Chondrocyte (in vitro differentiated cells): ENCODE data around the gene VSIG8. TPM values are rescaled to one million over a fixed set of nuclear protein-coding genes. Genes with fewer than 3 reads are reported as not detected.

Source experiments
- DNase-seq: peaks from one replicate; pipeline ENCODE4 v3.0.0; 2021; ENCODE audit warnings: mixed read lengths, low spot score
- H3K27ac Mint-ChIP-seq: one replicate; pipeline ENCODE4 v1.8.0; 2021; ENCODE audit warnings: mild to moderate bottlenecking, moderate library complexity, mixed read lengths; ENCODE audit not compliant: unreplicated experiment
- H3K27me3 Mint-ChIP-seq: 2 replicates; pipeline ENCODE4 v1.8.0; 2021; ENCODE audit warnings: low read depth, mixed read lengths
- H3K36me3 Mint-ChIP-seq: 2 replicates; pipeline ENCODE4 v1.8.0; 2021; ENCODE audit warnings: low read depth, mixed read lengths
- H3K4me1 Mint-ChIP-seq: 2 replicates; pipeline ENCODE4 v1.8.0; 2021; ENCODE audit warnings: low read depth, mild to moderate bottlenecking, mixed read lengths
- H3K4me3 Mint-ChIP-seq: one replicate; pipeline ENCODE4 v1.8.0; 2021; ENCODE audit warnings: mild to moderate bottlenecking, moderate library complexity, mixed read lengths; ENCODE audit not compliant: unreplicated experiment
- H3K9me3 Mint-ChIP-seq: 2 replicates; pipeline ENCODE4 v1.8.0; 2021; ENCODE audit warnings: low read depth, mixed read lengths
- CTCF ChIP-seq: fragments of 200-600 bp; sonication (generic); IDR thresholded peaks from 2 replicates; pipeline ENCODE4 v1.5.0; 2021; ENCODE audit warnings: antibody characterized with exemption, mild to moderate bottlenecking, moderate library complexity
- total RNA-seq: library from RNA; stranded (reverse); gene quantifications from 3 replicates; pipeline ENCODE4 v1.2.1, GENCODE V29; 2021

VSIG8 gene
- total RNA-seq, 1 donor from 2014 or later, result not detected

- H3K27me3 Mint-ChIP-seq, result no peaks in the 10 kb centered on the region
- no peaks in the 10 kb centered on the region for H3K36me3 Mint-ChIP-seq
- H3K27ac Mint-ChIP-seq, result peak overlapping the region; percentile 4
- no peak for TF ChIP-seq CTCF
- H3K4me3 Mint-ChIP-seq, result no peak overlapping the region
- peaks cover 17% of the 10 kb centered on the region for H3K4me1 Mint-ChIP-seq
- H3K9me3 Mint-ChIP-seq, result no peaks in the 10 kb centered on the region
- DNase-seq, result no peak
Measured at GRCh38 chr1:159896546-159896930, 34.1 kb upstream of the VSIG8 start.

GRCh38 chr1:159895836-159896545 lies 33.5 kb upstream of the VSIG8 start:
- Mint-ChIP-seq H3K27ac (no peak overlapping the region), H3K4me1 (peaks cover 18% of the 10 kb centered on the region), H3K27me3 (no peaks in the 10 kb centered on the region), H3K36me3 (no peaks in the 10 kb centered on the region), H3K4me3 (no peak overlapping the region), H3K9me3 (no peaks in the 10 kb centered on the region)
- DNase-seq, result no peak
- no peak for TF ChIP-seq CTCF

GRCh38 chr1:159895286-159895685 lies 32.8 kb upstream of the VSIG8 start:
- peaks cover 13% of the 10 kb centered on the region for H3K4me1 Mint-ChIP-seq
- H3K9me3 Mint-ChIP-seq, result no peaks in the 10 kb centered on the region
- H3K4me3 Mint-ChIP-seq, result no peak overlapping the region
- TF ChIP-seq CTCF, result no peak
- DNase-seq, result no peak
- no peak overlapping the region for H3K27ac Mint-ChIP-seq
- no peaks in the 10 kb centered on the region for H3K27me3 Mint-ChIP-seq
- no peaks in the 10 kb centered on the region for H3K36me3 Mint-ChIP-seq

GRCh38 chr1:159892944-159893343 lies 30.5 kb upstream of the VSIG8 start:
- no peak for TF ChIP-seq CTCF
- DNase-seq, result no peak
- no peaks in the 10 kb centered on the region for H3K36me3 Mint-ChIP-seq

GRCh38 chr1:159891275-159892157 lies 29.1 kb upstream of the VSIG8 start:
- Mint-ChIP-seq H3K36me3 (no peaks in the 10 kb centered on the region), H3K9me3 (no peaks in the 10 kb centered on the region), H3K27ac (peak overlapping the region; percentile 64), H3K4me3 (no peak overlapping the region), H3K4me1 (peaks cover 15% of the 10 kb centered on the region), H3K27me3 (no peaks in the 10 kb centered on the region)
- peak; percentile 100 for TF ChIP-seq CTCF
- no peak for DNase-seq

More at GRCh38 chr1:159892944-159893343, 30.5 kb upstream of the VSIG8 start:
- Mint-ChIP-seq H3K27ac (no peak overlapping the region), H3K9me3 (no peaks in the 10 kb centered on the region), H3K4me3 (no peak overlapping the region), H3K4me1 (peaks cover 15% of the 10 kb centered on the region), H3K27me3 (no peaks in the 10 kb centered on the region)
